Measurements from ENCODE around the gene CSTF1.

Gene CSTF1

GRCh38 chr20:56360133-56360907, 32.1 kb upstream of the CSTF1 start:
- TF ChIP-seq GATA3 (IDR thresholded peaks at IDR 0.05; ENCODE audit: low read depth, low read length) (no peak), GATA2 (IDR thresholded peaks at IDR 0.05; ENCODE audit: low read depth, low read length) (0 out of 2 replicates have a peak, but pooled peaks have one; percentile 10)

- TF ChIP-seq GATA3 (IDR thresholded peaks at IDR 0.05; ENCODE audit: low read depth, low read length) (no peak), GATA2 (IDR thresholded peaks at IDR 0.05; ENCODE audit: low read depth, low read length) (no peak)
Measured at GRCh38 chr20:56360908-56361205, 31.6 kb upstream of the CSTF1 start.

- TF ChIP-seq GATA3 (IDR thresholded peaks at IDR 0.05; ENCODE audit: low read depth, low read length) = no peak
- no peak for TF ChIP-seq GATA2 (IDR thresholded peaks at IDR 0.05; ENCODE audit: low read depth, low read length)
Measured at GRCh38 chr20:56361900-56362299, 30.5 kb upstream of the CSTF1 start.

- no peak for TF ChIP-seq GATA2 (IDR thresholded peaks at IDR 0.05; ENCODE audit: low read depth, low read length)
- TF ChIP-seq GATA3 (IDR thresholded peaks at IDR 0.05; ENCODE audit: low read depth, low read length) = no peak
Measured at GRCh38 chr20:56362833-56363413, 29.5 kb upstream of the CSTF1 start.

GRCh38 chr20:56363491-56363890, 29.0 kb upstream of the CSTF1 start:
- TF ChIP-seq GATA3 (IDR thresholded peaks at IDR 0.05; ENCODE audit: low read depth, low read length) (no peak), GATA2 (IDR thresholded peaks at IDR 0.05; ENCODE audit: low read depth, low read length) (no peak)

- TF ChIP-seq GATA2 (IDR thresholded peaks at IDR 0.05; ENCODE audit: low read depth, low read length) = no peak
- no peak for TF ChIP-seq GATA3 (IDR thresholded peaks at IDR 0.05; ENCODE audit: low read depth, low read length)
Measured at GRCh38 chr20:56368351-56369134, 23.9 kb upstream of the CSTF1 start.

- TF ChIP-seq GATA2 (IDR thresholded peaks at IDR 0.05; ENCODE audit: low read depth, low read length) = no peak
Measured at GRCh38 chr20:56369179-56369578, 23.3 kb upstream of the CSTF1 start.

- TF ChIP-seq GATA3 (IDR thresholded peaks at IDR 0.05; ENCODE audit: low read depth, low read length) (no peak), GATA2 (IDR thresholded peaks at IDR 0.05; ENCODE audit: low read depth, low read length) (no peak)
Measured at GRCh38 chr20:56371977-56372376, 20.5 kb upstream of the CSTF1 start.

GRCh38 chr20:56372850-56373249, 19.6 kb upstream of the CSTF1 start:
- TF ChIP-seq GATA2 (IDR thresholded peaks at IDR 0.05; ENCODE audit: low read depth, low read length) (no peak), GATA3 (IDR thresholded peaks at IDR 0.05; ENCODE audit: low read depth, low read length) (no peak)

GRCh38 chr20:56373942-56374341, 18.5 kb upstream of the CSTF1 start:
- TF ChIP-seq GATA3 (IDR thresholded peaks at IDR 0.05; ENCODE audit: low read depth, low read length) (no peak), GATA2 (IDR thresholded peaks at IDR 0.05; ENCODE audit: low read depth, low read length) (no peak)

- no peak for TF ChIP-seq GATA2 (IDR thresholded peaks at IDR 0.05; ENCODE audit: low read depth, low read length)
- TF ChIP-seq GATA3 (IDR thresholded peaks at IDR 0.05; ENCODE audit: low read depth, low read length) = no peak
Measured at GRCh38 chr20:56376331-56376730, 16.1 kb upstream of the CSTF1 start.

GRCh38 chr20:56378386-56378785, 14.1 kb upstream of the CSTF1 start:
- no peak for TF ChIP-seq GATA2 (IDR thresholded peaks at IDR 0.05; ENCODE audit: low read depth, low read length)
- no peak for TF ChIP-seq GATA3 (IDR thresholded peaks at IDR 0.05; ENCODE audit: low read depth, low read length)

GRCh38 chr20:56380375-56380774, 12.1 kb upstream of the CSTF1 start:
- no peak for TF ChIP-seq GATA2 (IDR thresholded peaks at IDR 0.05; ENCODE audit: low read depth, low read length)
- no peak for TF ChIP-seq GATA3 (IDR thresholded peaks at IDR 0.05; ENCODE audit: low read depth, low read length)

GRCh38 chr20:56381501-56381900, 10.9 kb upstream of the CSTF1 start:
- TF ChIP-seq GATA3 (IDR thresholded peaks at IDR 0.05; ENCODE audit: low read depth, low read length) (no peak), GATA2 (IDR thresholded peaks at IDR 0.05; ENCODE audit: low read depth, low read length) (no peak)

GRCh38 chr20:56382696-56383095, 9.7 kb upstream of the CSTF1 start:
- TF ChIP-seq GATA3 (IDR thresholded peaks at IDR 0.05; ENCODE audit: low read depth, low read length) (no peak), GATA2 (IDR thresholded peaks at IDR 0.05; ENCODE audit: low read depth, low read length) (no peak)

Measured in SH-SY5Y (cell line).